Ureter (tissue), 1 donor: ENCODE results near the gene ACYP2. TPM values are rescaled to one million over a fixed set of nuclear protein-coding genes. Genes with fewer than 3 reads are reported as not detected.
A peak's percentile ranks its signal among the peaks of the same experiment; 100 is the strongest.
"Not testable (repeated sequence)": the region's sequence is repeated elsewhere in the genome, so short reads cannot be mapped to it uniquely, and the experiment has no call there.

Experiments used
- DNase-seq: peaks from one replicate; pipeline ENCODE4 v3.0.0-alpha.2; 2020; ENCODE audit warnings: low spot score
- total RNA-seq: library from RNA; stranded (reverse); gene quantifications from one replicate; pipeline ENCODE4 v1.2.4, GENCODE V29; 2023
- donor health status: DM: yes; HTN: yes; CAD: no.

ACYP2 gene
- total RNA-seq: 22.9 TPM

- peak; percentile 97 for DNase-seq
These were observed at the start of gene ACYP2 for GRCh38 chr2:54115284-54116137. ACYP2 (plus strand) TSS chr2:54115615.

- DNase-seq: no peak
These were observed 49.5 kb upstream of the ACYP2 start for GRCh38 chr2:54065891-54066290.

DNA sequence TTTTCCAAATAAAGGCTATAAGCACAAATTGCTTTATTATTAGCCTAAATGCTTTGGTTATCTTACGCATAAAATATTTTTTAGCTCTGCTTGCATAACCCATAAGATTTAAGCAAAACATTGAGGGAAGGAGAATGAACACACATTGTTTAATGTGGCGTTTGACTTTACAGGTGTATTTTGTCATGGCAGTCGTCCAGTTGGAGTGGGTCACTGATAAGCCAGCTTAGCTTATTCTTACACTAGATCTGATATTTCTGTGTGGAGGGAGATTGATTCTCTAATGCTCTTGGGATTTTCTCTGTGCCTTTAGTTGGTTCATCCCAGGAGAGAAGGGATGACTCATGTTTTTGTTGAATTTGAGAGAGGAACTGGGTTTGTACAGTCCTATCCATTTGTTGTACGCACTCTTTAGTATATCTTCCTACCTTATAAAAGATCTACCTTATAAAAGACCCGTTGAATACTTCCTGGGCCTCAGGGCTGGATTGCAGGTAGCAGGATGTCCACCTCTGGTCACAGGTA is 47.5 kb upstream of the ACYP2 start:
- DNase-seq: no peak

DNA sequence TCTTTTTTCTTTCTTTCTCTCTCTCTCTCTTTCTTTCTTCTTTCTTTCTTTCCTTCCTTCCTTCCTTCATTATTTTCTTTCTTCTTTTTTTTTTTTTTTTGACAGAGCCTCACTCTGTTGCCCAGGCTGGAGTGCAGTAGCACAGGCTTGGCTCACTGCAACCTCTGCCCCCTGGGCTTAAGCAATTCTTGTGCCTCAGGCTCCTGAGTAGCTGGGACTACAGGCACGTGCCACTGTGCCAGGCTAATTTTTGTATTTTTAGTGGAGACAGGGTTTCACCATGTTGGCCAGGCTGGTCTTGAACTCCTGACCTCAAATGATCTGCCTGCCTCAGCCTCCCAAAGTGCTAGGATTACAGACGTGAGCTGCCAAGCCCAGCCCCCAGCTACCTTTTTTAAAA is 42.9 kb upstream of the ACYP2 start:
- DNase-seq: not testable (repeated sequence)

GRCh38 chr2:54073796-54074195 is 41.6 kb upstream of the ACYP2 start:
- no peak for DNase-seq

DNA sequence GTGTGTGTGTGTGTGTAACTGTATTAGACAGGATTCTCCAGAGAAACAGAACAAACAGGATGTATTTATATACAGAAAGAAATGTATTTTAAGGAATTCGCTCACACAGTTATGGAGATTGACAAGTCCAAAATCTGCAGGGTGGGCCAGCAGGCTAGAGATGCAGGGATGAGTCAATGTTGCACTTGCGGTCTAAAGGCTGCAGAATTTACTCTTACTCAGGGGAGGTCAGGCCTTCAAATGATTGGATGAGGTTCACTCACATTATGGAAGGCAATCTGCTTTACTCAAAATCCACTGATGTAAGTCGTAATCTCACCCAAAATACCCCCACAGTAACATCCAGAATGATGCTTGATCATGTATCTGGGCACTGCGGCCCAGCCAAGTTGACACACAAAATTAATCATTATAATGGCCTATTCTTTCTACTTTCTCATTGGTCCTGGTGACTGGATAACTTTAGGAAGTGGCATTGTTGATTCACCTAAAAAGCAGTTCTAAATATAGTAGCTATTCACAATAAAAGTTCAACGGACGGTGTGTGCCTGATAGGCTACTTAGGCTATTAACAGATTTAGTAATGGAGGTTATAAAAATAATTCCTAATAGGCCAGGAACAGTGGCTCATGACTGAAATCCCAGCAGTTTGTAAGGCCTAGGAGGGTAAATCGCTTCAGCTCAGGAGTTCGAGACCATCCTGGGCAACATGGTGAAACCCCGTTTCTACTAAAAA is 40.6 kb upstream of the ACYP2 start:
- DNase-seq: no peak

DNA sequence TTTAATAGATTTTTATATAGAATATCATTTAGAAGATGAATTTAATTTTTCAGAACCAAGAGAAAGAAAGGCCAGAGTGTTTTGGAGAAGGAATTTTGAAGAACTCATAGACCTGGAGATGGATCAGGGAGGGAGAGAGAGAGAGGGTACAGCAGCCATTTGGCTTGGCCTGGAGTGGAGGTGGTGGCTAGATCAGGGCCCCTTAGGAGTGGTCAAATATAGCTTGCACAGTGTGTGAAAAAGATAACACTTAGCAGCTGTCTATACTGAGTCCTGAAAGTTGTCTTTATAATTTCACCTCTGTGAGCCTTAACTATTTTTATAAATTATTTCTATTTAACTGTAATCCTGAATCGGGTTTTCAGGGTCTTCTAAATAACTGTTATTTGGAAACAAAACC is 38.8 kb upstream of the ACYP2 start:
- DNase-seq: no peak

DNA sequence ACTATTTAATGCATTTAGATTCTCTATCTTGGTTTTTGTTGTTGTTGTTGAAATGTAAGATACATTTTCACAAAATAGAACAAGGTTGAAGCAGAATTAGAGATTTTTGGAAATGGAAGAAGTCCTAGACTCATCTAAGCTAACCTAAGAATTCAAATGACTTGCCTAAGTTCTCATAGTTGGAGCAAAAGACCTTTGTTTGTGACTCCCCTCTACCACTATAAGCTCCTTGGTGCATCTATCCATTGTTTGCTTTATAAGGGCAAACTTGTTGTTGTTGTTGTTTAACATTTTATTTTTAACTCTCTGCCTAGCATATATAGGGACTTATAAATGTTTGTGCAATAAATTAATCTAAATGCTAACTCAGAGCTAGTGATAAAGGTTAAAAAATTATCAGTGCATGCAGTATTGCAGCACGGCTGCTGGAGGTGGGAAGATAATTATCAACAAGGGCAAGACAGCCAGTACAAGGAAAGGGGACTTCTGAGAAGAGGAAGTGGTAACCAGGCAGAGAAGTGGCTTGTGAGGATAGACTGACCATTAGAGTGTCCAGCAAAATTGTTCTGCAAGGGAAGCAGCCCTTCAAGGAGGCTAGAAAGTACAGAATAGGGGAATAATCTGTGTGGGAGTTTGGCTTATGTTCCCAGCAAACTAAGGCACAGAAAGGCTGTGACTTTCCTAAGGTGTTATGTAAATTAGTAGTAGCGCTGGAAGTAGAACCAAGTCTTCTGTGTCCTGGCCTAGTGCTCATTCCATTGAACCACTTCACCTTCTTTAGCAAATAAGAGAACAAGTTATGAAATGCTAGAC is 38.1 kb upstream of the ACYP2 start:
- DNase-seq: no peak

DNA sequence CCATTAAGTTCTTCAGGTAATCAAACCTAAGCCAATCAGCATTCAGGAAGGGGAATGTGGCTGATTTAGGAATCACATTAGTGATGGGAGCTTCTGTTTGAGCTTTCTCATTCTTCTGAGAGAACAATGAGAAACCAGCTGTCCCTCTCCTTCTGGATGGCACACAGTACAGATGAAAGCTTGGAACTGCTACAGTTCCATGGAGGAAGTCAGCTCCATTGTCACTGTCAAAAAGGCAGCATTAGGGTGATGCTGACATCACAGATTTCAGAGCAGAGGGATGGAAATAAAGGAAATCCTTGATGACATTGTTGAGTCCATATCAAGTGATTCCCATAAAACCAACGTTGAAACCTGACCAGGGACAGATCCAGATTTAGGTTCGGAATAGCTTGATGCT is 36.1 kb upstream of the ACYP2 start:
- DNase-seq: no peak

DNA sequence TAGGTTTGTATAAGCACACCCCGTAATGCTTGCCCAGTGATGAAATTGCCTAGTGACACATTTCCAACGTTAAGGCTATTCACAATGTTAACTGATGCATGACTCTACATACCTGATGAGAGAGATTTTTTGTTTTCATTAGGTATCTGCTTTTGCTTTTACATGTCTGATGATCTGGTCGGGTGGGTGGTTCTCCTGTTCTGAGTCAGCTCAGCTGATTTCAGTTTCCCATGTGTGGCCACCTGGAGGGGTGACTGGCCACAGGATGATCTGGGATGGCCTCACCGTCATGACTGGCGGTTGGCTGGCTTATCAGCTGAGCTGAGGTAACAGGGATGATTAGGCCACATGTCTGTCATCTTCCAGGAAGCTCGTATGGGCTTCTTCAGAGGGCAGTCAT is 33.8 kb upstream of the ACYP2 start:
- DNase-seq: no peak

GRCh38 chr2:54083021-54083420 is 32.4 kb upstream of the ACYP2 start:
- no peak for DNase-seq

DNA sequence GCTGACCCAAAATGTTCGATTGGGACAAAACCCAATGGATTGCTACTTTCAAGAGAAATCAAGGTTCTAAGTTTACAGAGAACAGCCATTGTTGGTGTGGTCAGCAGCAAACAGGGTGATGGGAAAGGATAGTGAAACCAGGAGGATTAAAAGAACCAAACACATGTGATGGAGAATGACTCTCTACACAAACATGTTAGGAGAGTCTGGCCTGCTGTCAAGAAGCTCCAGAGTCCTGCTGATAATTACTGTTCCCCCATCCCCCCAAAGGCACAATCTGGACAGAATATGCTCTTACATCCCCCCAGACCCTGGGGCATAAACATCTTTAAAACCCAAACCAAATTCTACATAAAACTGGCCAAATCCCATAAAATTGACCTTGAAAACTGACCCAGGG is 32.0 kb upstream of the ACYP2 start:
- no peak for DNase-seq

DNA sequence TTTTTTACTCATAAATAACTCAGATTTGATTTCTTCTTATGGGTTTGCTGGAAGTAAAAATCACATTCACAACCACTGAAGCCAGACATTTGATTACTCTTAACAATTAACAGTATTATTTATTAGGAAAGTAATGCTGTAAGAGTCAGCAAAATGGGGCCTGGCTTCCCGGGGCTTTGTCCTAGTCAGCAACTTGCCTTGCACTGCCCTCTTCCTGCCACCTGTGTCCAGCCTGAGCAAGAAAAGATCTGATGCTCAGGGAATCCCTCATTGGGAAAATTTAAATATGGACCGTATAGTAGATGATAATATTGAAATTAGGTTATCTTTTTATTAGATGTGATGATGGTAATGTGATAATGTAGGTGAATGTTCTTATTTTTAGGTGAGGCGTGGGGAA is 30.8 kb upstream of the ACYP2 start:
- DNase-seq: no peak

DNA sequence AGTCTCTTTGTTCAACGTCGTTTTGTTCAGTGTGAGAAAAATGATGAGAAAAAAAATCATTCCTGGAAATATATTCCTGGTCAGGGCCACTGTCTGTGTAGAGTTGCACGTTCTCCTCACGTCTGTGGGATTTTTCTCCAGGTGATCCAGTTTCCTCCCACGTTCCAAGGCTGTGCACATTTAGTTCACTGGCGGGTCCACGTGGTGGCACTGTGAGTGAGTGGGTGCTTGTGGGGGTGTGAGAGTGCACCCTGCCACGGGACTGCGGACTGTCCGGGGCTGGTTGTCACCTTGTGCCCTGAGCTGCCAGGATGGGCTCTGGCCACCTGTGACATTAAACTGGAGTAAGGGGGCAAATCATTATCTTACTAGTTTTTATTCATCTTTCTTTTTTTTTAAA is 30.3 kb upstream of the ACYP2 start:
- no peak for DNase-seq

DNA sequence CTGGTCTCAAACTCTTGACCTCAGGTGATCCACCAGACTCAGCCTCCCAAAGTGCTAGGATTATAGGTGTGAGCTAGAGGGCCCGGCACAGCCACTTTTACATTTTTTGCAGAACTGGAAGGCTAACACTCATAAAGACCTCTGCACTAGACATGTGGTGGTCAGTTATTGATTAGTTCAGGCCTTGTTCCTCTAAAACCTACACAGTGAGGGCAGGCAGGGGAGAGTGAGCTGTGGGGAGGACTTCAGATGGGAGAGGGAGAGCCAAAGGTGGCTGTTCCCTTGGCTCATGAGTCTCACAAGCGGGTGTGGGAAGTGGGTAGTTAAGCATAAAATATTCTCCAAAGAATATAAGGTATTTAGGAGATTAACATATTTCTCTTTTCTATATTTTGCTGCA is 29.3 kb upstream of the ACYP2 start:
- no peak for DNase-seq

GRCh38 chr2:54088191-54088634 is 27.2 kb upstream of the ACYP2 start:
- no peak for DNase-seq

DNA sequence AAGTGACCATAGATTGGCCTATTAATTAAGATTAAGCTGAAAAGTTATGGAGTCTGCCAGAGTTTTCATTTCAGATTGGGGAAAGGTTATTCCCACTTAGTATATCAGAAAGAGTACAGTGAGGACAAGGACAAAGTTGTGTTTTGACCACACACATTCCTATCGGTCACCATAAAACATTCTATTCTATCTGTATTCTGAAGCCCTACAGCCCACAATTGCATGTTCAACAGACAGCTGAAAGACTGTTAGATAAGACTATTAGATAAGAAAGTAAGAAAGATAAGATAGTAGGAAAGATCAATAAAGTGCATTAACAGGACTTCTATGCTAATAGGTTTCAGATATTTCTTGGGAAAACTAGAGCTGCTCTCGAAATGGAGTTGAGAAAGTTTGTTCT is 26.7 kb upstream of the ACYP2 start:
- DNase-seq: no peak

- DNase-seq: no peak
These were observed 24.8 kb upstream of the ACYP2 start for GRCh38 chr2:54090521-54091117.

DNA sequence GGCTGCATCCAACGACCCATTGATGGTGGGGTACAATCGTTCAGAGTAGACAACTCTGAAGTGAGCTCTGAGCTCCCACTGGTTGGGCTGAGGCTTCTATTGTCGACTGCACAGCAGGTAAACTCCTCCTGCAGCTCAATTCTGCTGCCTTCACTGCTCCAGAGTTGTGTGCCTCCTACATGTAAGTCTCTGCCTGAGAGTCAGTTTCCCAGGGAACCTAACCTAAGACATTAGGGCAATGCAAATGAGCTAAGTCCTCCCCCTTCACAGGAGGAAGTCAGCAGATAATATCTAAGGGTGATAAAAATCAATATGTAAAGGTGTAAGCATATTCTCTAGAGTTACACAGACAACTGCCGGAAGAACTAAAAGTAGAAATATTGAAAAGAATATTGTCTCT is 22.5 kb upstream of the ACYP2 start:
- no peak for DNase-seq

DNA sequence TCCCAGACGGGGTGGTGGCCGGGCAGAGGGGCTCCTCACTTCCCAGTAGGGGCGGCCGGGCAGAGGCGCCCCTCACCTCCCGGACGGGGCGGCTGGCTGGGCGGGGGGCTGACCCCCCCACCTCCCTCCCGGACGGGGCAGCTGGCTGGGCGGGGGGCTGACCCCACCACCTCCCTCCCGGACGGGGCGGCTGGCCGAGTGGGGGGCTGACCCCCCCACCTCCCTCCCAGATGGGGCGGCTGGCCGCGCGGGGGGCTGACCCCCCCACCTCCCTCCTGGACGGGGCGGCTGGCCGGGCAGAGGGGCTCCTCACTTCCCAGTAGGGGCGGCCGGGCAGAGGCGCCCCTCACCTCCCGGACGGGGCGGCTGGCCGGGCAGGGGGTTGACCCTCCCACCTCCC is 20.0 kb upstream of the ACYP2 start:
- DNase-seq: not testable (repeated sequence)

DNA sequence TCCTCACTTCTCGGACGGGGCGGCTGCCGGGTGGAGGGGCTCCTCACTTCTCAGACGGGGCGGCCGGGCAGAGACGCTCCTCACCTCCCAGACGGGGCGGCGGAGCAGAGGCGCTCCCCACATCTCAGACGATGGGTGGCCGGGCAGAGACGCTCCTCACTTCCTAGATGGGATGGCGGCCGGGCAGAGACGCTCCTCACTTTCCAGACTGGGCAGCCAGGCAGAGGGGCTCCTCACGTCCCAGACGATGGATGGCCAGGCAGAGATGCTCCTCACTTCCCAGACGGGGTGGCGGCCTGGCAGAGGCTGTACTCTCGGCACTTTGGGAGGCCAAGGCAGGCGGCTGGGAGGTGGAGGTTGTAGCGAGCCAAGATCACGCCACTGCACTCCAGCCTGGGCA is 19.3 kb upstream of the ACYP2 start:
- not testable (repeated sequence) for DNase-seq

- no peak for DNase-seq
These were observed 18.3 kb upstream of the ACYP2 start for GRCh38 chr2:54097124-54097523.
